Measurements from ENCODE around the gene ST13. TPM values are rescaled to one million over a fixed set of nuclear protein-coding genes. Genes with fewer than 3 reads are reported as not detected.

The ST13 gene
- polyA plus RNA-seq, 1 donor from 2014 or later, result 195 TPM

DNA sequence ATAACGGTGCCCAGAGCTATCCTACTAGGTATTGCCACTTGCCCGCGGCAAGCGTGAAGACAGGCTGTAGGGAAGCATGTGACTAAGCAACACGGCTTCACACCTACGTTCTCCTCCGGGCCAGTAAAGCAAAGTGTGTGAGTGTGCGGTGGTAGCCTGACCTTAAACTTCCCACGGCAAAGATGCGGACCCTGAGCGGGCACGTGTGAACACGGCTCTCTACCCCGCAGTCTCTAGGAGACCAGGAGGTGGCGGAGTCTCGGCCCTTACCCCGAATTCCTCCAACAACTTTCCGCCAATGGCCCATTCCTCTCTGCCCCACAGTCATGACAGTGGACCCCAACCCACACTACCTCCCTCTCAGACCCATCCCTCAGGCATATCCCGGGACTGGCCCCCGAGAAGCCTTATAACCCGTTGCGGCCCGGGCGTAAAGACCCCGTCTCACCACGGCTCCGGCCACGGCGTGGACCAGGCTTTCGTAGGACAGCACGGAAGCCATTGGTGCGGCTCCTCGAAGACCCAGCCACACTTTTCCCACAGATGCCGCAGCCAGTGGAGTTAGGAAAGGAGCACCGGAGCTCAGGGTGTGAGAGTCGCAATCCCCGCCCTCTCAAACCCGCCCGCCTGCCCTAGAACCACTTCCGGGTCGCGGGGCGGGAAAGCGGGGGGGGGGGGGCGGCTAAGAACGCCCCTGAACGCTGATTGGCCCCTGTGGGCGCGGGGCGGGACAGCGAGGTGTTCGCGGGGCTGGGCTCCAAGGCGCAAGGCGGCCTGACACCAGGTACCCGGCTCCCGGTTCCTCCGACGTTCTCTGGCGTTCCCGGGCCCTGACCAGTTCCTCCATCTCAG is 37.5 kb downstream of the ST13 start, which contains the start of gene SLC25A17:
Gene SLC25A17 (minus strand): TSS at position 600 of the 852 bp plus-strand sequence. CDS start 98 bp downstream, at position 502.
- Histone ChIP-seq H3K4me2 (ENCODE audit: low read length) (peak within 1 kb of the TSS; percentile 91), H3K27ac (ENCODE audit: low read length) (peak within 1 kb of the TSS; percentile 47), H3K79me2 (replicated peaks; ENCODE audit: insufficient read depth, low read length) (peaks cover 19% of the 10 kb centered on the region), H3K36me3 (ENCODE audit: insufficient read depth, low read length) (no peaks in the 10 kb centered on the region), H2AFZ (ENCODE audit: low read depth, low read length) (peak within 1 kb of the TSS; percentile 78), H3K4me3 (ENCODE audit: low read length) (peak within 1 kb of the TSS; percentile 98), H3K9me3 (ENCODE audit: low read length) (no peaks in the 10 kb centered on the region), H3K9me2 (ENCODE audit: insufficient read depth, low read length) (no peaks in the 10 kb centered on the region), H3F3A (ENCODE audit: insufficient read depth, low read length, poor library complexity, severe bottlenecking) (no peaks in the 10 kb centered on the region), H4K20me1 (ENCODE audit: insufficient read depth) (no peaks in the 10 kb centered on the region), H3K9ac (ENCODE audit: low read length) (peak within 1 kb of the TSS; percentile 70), H3K27me3 (ENCODE audit: insufficient read depth, low read depth, low read length) (no peaks in the 10 kb centered on the region)
- TF ChIP-seq SMC3 (conservative IDR thresholded peaks at IDR 0.05; ENCODE audit: poor library complexity) (peak; percentile 61), MXI1 (conservative IDR thresholded peaks at IDR 0.05; ENCODE audit: poor library complexity, severe bottlenecking) (peak; percentile 89), EZH2 (IDR thresholded peaks at IDR 0.05; ENCODE audit: borderline replicate concordance, insufficient read depth, low read length, poor library complexity, severe bottlenecking) (no peak), TAF1 (IDR thresholded peaks at IDR 0.05; ENCODE audit: low read depth) (no peak), EP300 (conservative IDR thresholded peaks at IDR 0.05; ENCODE audit: poor library complexity, severe bottlenecking) (no peak), POLR2AphosphoS5 (IDR thresholded peaks at IDR 0.05) (peak; percentile 54), RAD21 (conservative IDR thresholded peaks at IDR 0.05) (peak; percentile 38)
- TF ChIP-seq, protein P1, sequence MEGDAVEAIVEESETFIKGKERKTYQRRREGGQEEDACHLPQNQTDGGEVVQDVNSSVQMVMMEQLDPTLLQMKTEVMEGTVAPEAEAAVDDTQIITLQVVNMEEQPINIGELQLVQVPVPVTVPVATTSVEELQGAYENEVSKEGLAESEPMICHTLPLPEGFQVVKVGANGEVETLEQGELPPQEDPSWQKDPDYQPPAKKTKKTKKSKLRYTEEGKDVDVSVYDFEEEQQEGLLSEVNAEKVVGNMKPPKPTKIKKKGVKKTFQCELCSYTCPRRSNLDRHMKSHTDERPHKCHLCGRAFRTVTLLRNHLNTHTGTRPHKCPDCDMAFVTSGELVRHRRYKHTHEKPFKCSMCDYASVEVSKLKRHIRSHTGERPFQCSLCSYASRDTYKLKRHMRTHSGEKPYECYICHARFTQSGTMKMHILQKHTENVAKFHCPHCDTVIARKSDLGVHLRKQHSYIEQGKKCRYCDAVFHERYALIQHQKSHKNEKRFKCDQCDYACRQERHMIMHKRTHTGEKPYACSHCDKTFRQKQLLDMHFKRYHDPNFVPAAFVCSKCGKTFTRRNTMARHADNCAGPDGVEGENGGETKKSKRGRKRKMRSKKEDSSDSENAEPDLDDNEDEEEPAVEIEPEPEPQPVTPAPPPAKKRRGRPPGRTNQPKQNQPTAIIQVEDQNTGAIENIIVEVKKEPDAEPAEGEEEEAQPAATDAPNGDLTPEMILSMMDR (IDR thresholded peaks at IDR 0.05; ENCODE audit: poor library complexity, severe bottlenecking), result peak; percentile 69
- TF ChIP-seq, protein P2, sequence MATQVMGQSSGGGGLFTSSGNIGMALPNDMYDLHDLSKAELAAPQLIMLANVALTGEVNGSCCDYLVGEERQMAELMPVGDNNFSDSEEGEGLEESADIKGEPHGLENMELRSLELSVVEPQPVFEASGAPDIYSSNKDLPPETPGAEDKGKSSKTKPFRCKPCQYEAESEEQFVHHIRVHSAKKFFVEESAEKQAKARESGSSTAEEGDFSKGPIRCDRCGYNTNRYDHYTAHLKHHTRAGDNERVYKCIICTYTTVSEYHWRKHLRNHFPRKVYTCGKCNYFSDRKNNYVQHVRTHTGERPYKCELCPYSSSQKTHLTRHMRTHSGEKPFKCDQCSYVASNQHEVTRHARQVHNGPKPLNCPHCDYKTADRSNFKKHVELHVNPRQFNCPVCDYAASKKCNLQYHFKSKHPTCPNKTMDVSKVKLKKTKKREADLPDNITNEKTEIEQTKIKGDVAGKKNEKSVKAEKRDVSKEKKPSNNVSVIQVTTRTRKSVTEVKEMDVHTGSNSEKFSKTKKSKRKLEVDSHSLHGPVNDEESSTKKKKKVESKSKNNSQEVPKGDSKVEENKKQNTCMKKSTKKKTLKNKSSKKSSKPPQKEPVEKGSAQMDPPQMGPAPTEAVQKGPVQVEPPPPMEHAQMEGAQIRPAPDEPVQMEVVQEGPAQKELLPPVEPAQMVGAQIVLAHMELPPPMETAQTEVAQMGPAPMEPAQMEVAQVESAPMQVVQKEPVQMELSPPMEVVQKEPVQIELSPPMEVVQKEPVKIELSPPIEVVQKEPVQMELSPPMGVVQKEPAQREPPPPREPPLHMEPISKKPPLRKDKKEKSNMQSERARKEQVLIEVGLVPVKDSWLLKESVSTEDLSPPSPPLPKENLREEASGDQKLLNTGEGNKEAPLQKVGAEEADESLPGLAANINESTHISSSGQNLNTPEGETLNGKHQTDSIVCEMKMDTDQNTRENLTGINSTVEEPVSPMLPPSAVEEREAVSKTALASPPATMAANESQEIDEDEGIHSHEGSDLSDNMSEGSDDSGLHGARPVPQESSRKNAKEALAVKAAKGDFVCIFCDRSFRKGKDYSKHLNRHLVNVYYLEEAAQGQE (IDR thresholded peaks at IDR 0.05; ENCODE audit: borderline replicate concordance), result no peak

DNA sequence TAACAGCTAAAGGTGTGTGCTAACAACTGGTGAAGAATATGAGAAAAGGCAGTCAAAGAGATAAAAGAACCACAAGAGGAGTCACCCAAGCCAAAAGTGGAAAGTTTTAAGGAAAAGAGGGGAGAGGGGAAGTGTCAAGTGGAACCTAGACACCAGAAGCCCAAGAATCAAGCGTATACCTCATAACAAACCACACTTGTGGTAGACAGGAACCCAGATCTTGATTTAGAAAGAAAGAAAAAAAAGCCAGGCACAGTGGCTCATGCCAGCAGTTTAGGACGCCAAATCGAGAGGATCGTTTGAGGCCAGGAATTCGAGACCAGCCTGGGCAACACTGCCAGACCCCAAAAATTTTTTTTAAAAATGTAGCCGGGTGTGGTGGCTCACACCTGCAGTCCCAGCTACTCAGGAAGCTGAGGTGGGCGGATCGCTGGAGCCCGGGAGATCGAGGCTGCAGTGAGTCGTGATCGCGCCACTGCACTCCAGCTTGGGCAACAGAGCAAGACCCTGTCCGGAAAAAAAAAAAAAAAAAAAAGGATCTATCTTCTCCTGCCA is 38.2 kb downstream of the ST13 start:
- H3K27ac ChIP-seq (ENCODE audit: low read length), result no peak overlapping the region
- H3K79me2 ChIP-seq (replicated peaks; ENCODE audit: insufficient read depth, low read length), result peaks cover 19% of the 10 kb centered on the region

More for the DNA sequence above, 38.2 kb downstream of the ST13 start:
- H3K9ac ChIP-seq (ENCODE audit: low read length), result peak overlapping the region; percentile 70
- peak overlapping the region; percentile 58 for H3K4me2 ChIP-seq (ENCODE audit: low read length)
- H3K9me2 ChIP-seq (ENCODE audit: insufficient read depth, low read length), result no peaks in the 10 kb centered on the region
- H3F3A ChIP-seq (ENCODE audit: insufficient read depth, low read length, poor library complexity, severe bottlenecking), result no peaks in the 10 kb centered on the region
- no peaks in the 10 kb centered on the region for H4K20me1 ChIP-seq (ENCODE audit: insufficient read depth)
- no peaks in the 10 kb centered on the region for H3K27me3 ChIP-seq (ENCODE audit: insufficient read depth, low read depth, low read length)
- peak overlapping the region; percentile 78 for H2AFZ ChIP-seq (ENCODE audit: low read depth, low read length)
- TF ChIP-seq EZH2 (IDR thresholded peaks at IDR 0.05; ENCODE audit: borderline replicate concordance, insufficient read depth, low read length, poor library complexity, severe bottlenecking), result no peak
- no peaks in the 10 kb centered on the region for H3K36me3 ChIP-seq (ENCODE audit: insufficient read depth, low read length)
- peak overlapping the region; percentile 98 for H3K4me3 ChIP-seq (ENCODE audit: low read length)
- H3K9me3 ChIP-seq (ENCODE audit: low read length), result no peaks in the 10 kb centered on the region

Measured in neural cell (in vitro differentiated cells).